ENCODE results near the gene LPAR5. TPM values are rescaled to one million over a fixed set of nuclear protein-coding genes. Genes with fewer than 3 reads are reported as not detected.

Gene LPAR5
- total RNA-seq, 1 experiment from 2014 or later, result 2.3 TPM

GRCh38 chr12:6630736-6631135 is 5.0 kb downstream of the LPAR5 start:
- Histone ChIP-seq H3K9me2 (replicated peaks; ENCODE audit: low read length) (no peaks in the 10 kb centered on the region), H3K4me1 (ENCODE audit: insufficient read depth, low read length) (peaks cover 7% of the 10 kb centered on the region), H4K20me1 (ENCODE audit: low read length) (no peaks in the 10 kb centered on the region), H3K79me2 (ENCODE audit: low read length) (no peaks in the 10 kb centered on the region), H3K36me3 (ENCODE audit: low read depth, low read length) (no peaks in the 10 kb centered on the region), H3K27ac (ENCODE audit: low read length) (no peak overlapping the region), H3K9ac (ENCODE audit: low read length) (no peak overlapping the region), H3K27me3 (ENCODE audit: low read length) (no peaks in the 10 kb centered on the region), H3K4me3 (ENCODE audit: low read length) (no peak overlapping the region), H3F3A (ENCODE audit: low read length, unreplicated experiment) (no peaks in the 10 kb centered on the region), H2AFZ (ENCODE audit: low read length) (no peak overlapping the region), H3K9me3 (ENCODE audit: low read length) (no peaks in the 10 kb centered on the region), H3K4me2 (ENCODE audit: low read length) (no peak overlapping the region)
- intact Hi-C loops (cut with micrococcal nuclease), result no loop called here
- no peak for ATAC-seq
- POLR2A ChIA-PET (ENCODE audit: unreplicated experiment), result no interaction called here
- CTCF ChIA-PET, result no interaction called here
- DNase-seq, result no peak
- BruUV-seq (replicated peaks), result no TSS peak
- TF ChIP-seq EZH2phosphoT487 (IDR thresholded peaks at IDR 0.05; ENCODE audit: borderline replicate concordance, low read length), result no peak
- TF ChIP-seq CTCF (conservative IDR thresholded peaks at IDR 0.05; ENCODE audit: low read depth, low read length), result no peak
- TF ChIP-seq EZH2 (IDR thresholded peaks at IDR 0.05; ENCODE audit: low read length, unreplicated experiment), result no peak

GRCh38 chr12:6627616-6628015 is 8.1 kb downstream of the LPAR5 start:
- H3K9me2 ChIP-seq (replicated peaks; ENCODE audit: low read length), result no peaks in the 10 kb centered on the region
- no peak overlapping the region for H3K9ac ChIP-seq (ENCODE audit: low read length)
- H3K4me2 ChIP-seq (ENCODE audit: low read length), result no peak overlapping the region
- no peak for TF ChIP-seq EZH2phosphoT487 (IDR thresholded peaks at IDR 0.05; ENCODE audit: borderline replicate concordance, low read length)
- TF ChIP-seq EZH2 (IDR thresholded peaks at IDR 0.05; ENCODE audit: low read length, unreplicated experiment), result no peak
- TF ChIP-seq CTCF (conservative IDR thresholded peaks at IDR 0.05; ENCODE audit: low read depth, low read length), result no peak
- no peaks in the 10 kb centered on the region for H3K9me3 ChIP-seq (ENCODE audit: low read length)
- no peaks in the 10 kb centered on the region for H3K79me2 ChIP-seq (ENCODE audit: low read length)
- no peak overlapping the region for H3K27ac ChIP-seq (ENCODE audit: low read length)
- no peaks in the 10 kb centered on the region for H3F3A ChIP-seq (ENCODE audit: low read length, unreplicated experiment)
- no peaks in the 10 kb centered on the region for H3K36me3 ChIP-seq (ENCODE audit: low read depth, low read length)
- no peaks in the 10 kb centered on the region for H3K4me1 ChIP-seq (ENCODE audit: insufficient read depth, low read length)
- intact Hi-C loops (cut with micrococcal nuclease), result no loop called here
- ChIA-PET CTCF (no interaction called here), POLR2A (ENCODE audit: unreplicated experiment) (no interaction called here)
- ATAC-seq, result no peak
- no peaks in the 10 kb centered on the region for H4K20me1 ChIP-seq (ENCODE audit: low read length)
- no peak overlapping the region for H3K4me3 ChIP-seq (ENCODE audit: low read length)
- H2AFZ ChIP-seq (ENCODE audit: low read length), result no peak overlapping the region
- H3K27me3 ChIP-seq (ENCODE audit: low read length), result no peaks in the 10 kb centered on the region
- no peak for DNase-seq
- no TSS peak for BruUV-seq (replicated peaks)

- Histone ChIP-seq H3K27ac (ENCODE audit: low read length) (no peak overlapping the region), H3K79me2 (ENCODE audit: low read length) (no peaks in the 10 kb centered on the region), H4K20me1 (ENCODE audit: low read length) (no peaks in the 10 kb centered on the region), H2AFZ (ENCODE audit: low read length) (no peak overlapping the region), H3K4me1 (ENCODE audit: insufficient read depth, low read length) (no peaks in the 10 kb centered on the region), H3K4me3 (ENCODE audit: low read length) (no peak overlapping the region), H3K9me2 (replicated peaks; ENCODE audit: low read length) (no peaks in the 10 kb centered on the region), H3K4me2 (ENCODE audit: low read length) (no peak overlapping the region), H3K27me3 (ENCODE audit: low read length) (no peaks in the 10 kb centered on the region), H3K9me3 (ENCODE audit: low read length) (no peaks in the 10 kb centered on the region), H3F3A (ENCODE audit: low read length, unreplicated experiment) (no peaks in the 10 kb centered on the region), H3K9ac (ENCODE audit: low read length) (no peak overlapping the region), H3K36me3 (ENCODE audit: low read depth, low read length) (no peaks in the 10 kb centered on the region)
- TF ChIP-seq CTCF (conservative IDR thresholded peaks at IDR 0.05; ENCODE audit: low read depth, low read length), result no peak
- no peak for TF ChIP-seq EZH2phosphoT487 (IDR thresholded peaks at IDR 0.05; ENCODE audit: borderline replicate concordance, low read length)
- TF ChIP-seq EZH2 (IDR thresholded peaks at IDR 0.05; ENCODE audit: low read length, unreplicated experiment), result no peak
- ATAC-seq (no peak), DNase-seq (no peak)
- no TSS peak for BruUV-seq (replicated peaks)
- intact Hi-C loops (cut with micrococcal nuclease), result no loop called here
- CTCF ChIA-PET, result no interaction called here
- POLR2A ChIA-PET (ENCODE audit: unreplicated experiment), result no interaction called here
Observed at GRCh38 chr12:6626654-6627283, 9.0 kb downstream of the LPAR5 start.

Measured in PC-3 (cell line).